GM19240 (cell line): ENCODE results near the gene OSTM1.

Experiments
- DNase-seq: peaks from one replicate; pipeline ENCODE4 v3.0.0; 2011; ENCODE audit warnings: low spot score; ENCODE audit not compliant: insufficient read length

OSTM1 gene

DNA sequence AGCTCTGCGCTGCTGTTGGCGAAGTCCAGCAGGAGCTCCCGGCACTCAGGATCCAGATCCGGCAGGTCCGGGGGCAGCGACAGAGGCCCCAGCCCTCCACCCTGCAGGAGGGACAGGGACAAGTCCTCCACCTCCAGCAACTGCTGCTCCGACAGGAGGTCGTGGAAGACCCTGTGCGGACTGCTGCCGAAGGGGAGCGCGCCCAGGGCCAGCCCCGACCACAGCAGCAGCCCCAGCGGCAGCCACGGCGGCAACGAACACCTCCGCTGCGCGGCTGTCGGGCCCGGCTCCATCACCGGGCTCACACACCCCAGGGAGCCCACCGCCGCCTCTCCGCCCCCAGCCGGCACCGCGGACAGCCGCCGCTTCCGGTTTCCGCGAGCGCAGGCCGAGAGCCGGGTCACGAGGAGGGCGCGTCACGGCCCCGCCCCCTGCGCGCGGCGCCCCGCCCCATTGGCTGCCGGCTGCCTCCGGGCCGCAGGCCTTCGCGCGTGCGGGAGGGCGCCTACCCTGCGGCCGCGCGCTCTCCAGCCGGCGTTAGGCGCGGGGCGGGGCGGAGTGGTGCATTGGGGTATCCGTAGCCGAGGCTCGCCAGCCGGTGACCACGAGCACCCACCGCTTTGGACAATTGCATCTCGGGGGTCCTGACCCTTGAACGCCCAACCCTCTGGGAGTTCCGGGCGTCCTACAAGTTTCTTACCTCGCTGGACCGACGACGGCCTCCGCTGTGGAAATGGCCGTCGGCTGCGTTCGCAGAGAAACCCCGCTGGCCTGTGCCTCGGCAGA is at the start of gene OSTM1:
OSTM1 (minus strand) TSS at position 383 of the 786 bp plus-strand sequence; CDS start at position 293, 90 bp downstream.
- peak; percentile 93 for DNase-seq

- DNase-seq: no peak
Measured at GRCh38 chr6:108123946-108124345, 49.4 kb upstream of the OSTM1 start.

- no peak for DNase-seq
Measured at GRCh38 chr6:108123481-108123929, 49.0 kb upstream of the OSTM1 start.

DNA sequence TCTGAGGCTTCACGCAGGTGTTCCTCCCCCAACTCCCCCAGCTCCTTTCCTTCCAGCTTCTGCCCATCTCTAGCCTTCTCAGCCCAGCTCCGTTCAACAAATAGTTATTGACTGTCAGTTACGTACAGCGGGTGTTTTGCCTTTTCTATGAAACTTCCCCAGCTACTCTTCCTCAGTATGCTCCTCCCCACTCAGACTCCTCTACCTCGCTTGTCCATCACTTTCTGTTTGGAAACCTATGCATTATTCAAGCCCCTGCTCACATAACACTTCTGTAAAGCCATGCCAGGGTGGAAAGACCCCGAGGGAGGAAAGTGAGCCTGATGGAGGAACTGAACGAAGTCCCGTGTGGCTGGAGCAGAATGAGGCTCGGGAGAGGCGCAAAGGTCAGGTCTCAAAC is 47.1 kb upstream of the OSTM1 start:
- DNase-seq: no peak

DNA sequence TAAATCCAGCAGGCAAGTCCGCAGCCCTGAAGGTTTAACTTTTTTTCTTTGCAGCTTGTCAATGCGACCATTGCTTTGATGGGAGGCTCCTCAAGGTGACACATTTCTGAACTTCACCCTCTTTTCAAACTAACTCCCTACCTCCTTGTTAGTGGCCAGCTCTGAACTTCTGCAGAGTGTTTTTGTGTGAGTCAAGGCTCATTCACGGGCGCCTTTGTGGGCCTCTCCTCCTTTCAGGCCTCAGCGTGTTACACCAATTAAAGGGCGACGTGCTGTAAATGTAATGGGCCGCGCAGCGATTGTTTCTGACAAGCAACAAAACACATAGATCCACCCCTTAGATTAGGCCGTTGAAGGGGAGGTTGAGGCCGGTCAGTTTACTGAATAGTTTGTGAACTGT is 45.8 kb upstream of the OSTM1 start:
- DNase-seq: no peak

DNA sequence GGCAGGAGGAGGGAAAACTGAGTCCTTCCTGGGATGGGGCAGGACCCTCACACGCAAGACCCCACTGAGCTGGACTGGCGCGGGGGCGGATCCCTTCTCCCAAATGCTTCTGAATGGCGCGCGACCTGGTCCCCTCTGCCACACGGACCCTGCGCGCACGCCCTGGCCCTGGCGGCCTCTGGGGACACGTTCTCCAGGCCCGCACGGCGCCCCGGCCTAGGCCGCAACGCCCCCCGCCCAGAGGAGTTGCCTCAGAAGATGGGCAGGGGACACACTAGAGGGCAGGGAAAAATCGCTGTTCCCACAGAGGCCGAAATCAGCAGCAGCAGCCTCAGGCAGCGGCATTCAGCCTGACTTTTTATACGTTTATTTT is 45.2 kb upstream of the OSTM1 start:
- no peak for DNase-seq

DNA sequence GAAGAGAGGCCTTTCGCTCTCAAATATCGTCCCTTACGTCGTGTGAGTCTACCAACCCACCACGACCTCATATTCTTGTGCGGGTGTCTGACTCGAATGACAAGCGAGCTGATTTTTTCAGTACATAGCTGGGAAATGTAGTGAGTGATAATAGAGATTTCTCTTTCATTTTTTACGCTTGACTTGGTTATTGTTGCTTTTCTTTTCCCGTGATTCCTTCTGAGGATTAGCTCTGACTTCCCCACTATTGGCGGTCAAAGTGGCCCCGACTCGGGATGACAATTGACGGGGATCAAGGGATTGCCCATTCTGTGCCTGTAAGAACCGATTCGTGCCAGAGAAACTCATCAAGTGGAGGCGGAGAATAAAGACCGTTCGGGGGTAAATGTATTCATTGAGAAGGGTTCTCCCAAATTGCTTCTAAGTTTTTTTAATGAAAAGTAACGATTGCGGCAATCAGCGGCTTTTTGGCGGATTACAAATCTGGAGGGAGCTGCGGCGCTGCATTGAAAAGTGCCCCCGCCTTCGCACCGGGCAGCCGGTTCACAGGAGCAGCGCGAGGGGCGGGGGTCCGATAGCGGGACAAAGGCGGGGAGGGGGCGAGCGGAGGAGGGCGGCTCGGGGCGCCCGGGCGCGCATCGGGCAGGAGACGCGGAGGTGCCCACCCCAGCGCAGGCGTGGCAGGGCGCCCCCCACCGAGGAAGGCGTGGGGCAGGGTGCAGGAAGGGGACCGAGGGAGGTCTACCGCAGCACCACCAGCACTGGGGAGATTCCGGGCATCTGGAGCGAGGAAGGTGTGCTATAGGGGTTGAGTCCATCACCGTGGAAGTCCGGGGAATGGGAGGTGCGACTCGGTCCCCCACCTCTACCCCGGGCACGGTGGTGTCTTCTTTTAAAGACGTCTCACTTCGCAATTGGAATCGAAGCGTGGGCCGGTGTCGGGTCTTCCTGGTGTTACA is 44.5 kb upstream of the OSTM1 start:
- DNase-seq: no peak

GRCh38 chr6:108118359-108118724 is 43.8 kb upstream of the OSTM1 start:
- no peak for DNase-seq

DNA sequence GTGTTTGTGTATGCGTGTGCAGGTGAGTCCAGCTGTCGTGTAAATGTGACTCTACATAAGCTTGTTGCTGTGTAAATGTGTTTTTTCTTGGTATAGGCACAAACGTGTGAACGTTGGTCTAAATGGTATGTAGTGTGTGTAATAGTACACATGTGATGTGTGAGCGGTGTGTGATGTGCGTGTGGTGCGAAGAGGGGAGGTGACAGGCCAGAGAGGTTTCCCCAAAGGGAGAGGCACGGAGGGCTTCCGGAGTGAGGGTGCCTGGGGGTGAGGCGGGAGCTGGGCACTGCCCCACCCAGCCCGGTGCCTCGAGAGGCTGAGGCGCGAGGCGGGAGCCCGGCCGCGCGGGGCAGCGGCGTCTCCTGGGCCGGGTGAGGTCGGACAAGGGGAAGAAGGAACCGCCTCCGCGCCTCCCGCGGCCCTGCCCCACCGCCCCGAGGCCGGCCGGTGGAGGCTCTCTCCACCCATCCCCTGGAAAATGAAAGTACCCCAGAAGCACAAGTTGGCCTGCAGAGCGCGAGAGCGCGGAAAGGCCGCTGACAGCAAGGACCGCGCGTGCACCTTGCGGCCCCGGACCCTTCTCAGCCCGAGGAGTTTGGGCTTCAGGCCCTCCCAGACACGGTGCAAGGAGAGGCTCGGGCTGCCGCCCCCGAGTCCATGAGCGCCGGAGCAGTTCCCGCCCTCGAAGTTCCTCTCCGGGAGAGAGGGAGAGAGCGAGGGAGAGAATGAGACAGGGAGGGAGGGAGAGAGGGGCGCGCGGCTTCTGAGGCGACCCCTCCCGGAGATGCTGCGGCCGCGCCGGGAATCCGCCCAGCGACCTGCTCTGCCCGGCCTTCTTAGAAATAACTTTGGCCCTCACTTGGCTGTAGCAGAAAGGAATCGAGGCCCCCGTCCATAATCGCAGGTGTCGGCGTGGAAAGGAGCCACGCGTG is 43.2 kb upstream of the OSTM1 start:
- no peak for DNase-seq

DNA sequence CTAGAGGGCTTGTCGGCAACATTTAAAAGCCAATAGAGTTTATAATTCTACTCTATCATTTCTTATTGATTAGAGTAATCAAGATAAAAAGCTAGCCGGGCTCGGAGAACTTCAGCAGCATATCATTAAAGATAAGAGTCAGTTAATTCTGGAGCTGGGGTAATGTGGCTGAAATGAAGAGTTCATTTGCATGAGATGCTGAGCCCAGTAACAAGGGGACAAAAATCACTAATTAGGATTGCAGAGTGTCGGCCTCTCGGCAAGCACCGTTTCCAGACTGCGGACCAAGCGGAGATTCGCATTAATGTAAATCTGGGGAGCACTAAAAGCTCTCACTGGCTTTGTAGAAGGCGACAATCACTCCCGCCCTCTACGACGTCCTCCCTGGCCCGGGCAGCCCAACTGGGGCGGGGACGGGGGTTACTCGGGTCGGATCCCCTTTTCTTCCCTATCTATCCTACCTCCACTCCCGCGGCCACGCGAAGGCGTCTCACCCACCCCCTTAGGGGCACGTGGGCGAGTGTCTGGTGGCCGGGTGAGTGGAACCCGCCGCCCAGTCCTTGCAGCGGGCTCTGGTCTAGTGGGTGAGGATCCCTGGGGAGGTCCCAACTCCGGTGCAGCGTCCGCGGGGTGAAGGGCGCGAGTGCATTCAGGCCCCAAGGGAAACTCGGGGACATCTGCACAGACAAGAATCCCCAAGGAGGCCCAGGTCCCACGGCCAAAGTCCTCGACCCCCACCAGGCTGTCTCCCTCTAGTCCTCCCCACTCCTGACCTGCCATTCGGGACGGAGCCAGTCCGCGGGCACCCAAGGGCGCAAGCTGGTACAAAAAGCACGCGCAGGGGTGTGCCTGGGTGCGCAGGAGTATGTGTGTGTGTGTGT is 42.2 kb upstream of the OSTM1 start:
- no peak for DNase-seq

- DNase-seq: no peak
Measured at GRCh38 chr6:108115598-108116058, 41.1 kb upstream of the OSTM1 start.

GRCh38 chr6:108114841-108115597 is 40.5 kb upstream of the OSTM1 start:
- DNase-seq: no peak

DNA sequence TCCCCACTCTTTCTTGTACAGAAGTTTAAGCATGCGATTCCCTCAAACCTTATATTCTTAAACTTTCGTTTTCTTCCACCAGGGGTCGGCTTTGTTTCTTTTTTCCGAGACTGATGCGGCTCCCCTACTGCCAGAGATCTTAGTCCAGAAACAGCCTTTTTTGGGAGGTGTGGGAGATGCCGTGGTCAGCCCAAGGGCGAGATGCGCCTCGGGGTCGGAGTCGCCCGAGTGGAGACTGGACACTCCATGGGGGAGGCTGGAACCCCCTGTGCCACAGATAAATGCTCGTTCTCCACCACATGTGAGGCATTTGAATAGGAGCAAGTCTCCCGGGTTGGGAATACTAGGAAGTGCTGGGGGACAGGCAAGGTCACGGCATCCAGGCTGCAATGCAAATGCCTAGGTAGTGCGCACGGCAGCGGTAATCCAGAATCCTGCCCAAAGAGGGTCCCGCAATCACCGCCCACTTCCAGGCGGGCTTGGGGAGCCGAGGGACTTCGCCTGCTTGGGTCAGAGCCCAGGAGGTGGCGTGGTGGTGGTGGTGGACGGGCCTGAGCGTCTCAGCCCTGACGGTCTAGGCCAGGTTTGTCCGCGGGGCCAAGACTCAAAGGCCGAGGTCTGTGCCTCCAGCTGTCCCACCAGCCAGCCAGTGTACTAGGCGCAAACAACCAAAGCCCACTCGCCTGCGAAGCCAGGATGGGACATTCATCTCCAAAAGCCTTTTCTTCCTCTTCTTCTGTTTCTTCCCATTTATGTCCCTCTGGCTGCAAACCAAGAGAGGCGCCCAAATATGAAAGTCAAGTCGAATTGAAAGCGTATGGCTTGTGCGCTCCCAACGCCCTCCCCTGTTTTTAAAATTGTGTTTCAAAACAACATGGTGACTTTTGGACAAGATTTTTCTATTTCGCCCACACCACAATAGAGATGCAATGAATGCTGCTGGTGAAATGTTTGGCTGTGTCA is 39.3 kb upstream of the OSTM1 start:
- DNase-seq: no peak

DNA sequence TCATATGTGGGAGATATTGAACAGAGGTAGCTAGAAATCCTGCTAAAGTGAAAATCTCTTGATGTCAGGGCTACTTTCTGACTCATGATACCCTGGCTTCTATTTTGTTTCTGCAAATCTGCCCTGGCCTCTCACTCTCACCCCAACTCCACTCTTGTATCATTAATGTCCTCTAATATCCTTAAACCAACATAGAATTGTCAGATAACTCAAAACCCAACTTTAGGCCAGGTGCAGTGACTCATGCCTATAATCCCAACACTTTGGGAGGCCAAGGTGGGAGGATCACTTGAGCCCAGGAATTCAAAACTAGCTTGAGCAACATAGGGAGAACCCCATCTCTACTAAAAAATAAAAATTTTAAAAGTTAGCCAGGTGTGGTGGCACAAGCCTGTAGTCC is 33.8 kb upstream of the OSTM1 start:
- DNase-seq: no peak

- DNase-seq: no peak
Measured at GRCh38 chr6:108107102-108107501, 32.6 kb upstream of the OSTM1 start.

DNA sequence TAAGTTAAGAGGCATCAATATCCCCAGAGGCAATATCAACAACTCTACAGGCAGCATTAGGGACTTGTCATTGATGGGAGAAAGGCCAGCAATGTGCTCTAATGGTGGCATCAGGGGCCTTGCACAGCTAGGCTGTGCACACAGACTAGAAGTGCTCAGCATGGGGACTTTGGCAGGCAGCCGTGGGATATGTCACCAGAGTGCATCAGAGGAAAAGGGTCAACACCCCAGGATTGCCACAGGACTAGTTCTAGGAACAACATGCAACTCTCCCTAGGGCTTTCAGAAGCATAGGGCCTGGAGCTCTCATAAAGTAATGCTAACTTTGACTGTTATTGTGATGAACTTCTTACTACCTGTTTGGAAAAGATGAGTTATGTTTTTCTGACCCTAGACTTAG is 32.2 kb upstream of the OSTM1 start:
- DNase-seq: no peak

GRCh38 chr6:108106261-108106660 is 31.7 kb upstream of the OSTM1 start:
- no peak for DNase-seq

GRCh38 chr6:108105571-108105970 is 31.0 kb upstream of the OSTM1 start:
- no peak for DNase-seq
